OCI-LY3 (cell line): Measurements from ENCODE around the gene CFAP410.

ENCODE experiments used
- CTCF ChIP-seq: fragments of 200-600, 300-600 bp; sonication (generic); IDR thresholded peaks from 2 replicates; pipeline ENCODE4 v1.5.1; 2014; ENCODE audit warnings: antibody characterized with exemption, low read length, low read depth
- EZH2phosphoT487 ChIP-seq: fragments of 200-600 bp; shearing (Covaris generic); IDR thresholded peaks from 2 replicates; pipeline ENCODE4 v1.6.1; 2018; ENCODE audit warnings: antibody characterized with exemption, mixed run types, low read depth

DNA sequence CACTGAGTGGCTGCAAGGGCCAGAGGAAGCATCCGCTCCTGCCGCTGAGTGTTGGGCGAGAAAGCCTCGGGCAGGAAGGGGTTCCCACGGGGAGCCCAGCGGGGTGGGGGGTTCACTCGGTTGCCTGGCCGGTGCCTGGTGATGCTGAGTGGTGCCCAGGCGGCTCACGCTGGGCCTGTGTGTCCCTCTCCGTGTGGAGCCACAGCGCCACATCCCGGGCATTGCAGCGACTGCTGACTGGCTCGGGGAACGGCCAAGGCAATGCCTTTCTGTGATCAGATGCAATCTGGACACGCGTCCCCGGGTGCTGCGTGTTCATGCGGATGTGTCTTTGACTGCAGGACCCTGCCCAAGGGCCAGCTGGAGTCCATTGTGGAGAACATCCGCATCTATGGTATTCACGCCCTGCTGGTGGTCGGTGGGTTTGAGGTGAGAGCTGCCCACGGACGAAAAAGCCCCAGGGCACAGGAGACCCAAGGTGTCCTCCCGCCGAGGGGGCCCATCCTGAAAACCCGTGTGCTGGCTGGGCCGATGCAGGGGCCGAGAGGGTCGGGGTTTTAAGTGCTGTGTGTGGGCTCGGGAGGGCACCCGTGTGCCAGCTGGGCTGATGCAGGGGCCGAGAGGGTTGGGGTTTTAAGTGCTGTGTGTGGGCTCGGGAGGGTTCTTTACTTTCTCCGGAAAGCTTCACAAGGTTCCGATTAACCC lies 16.4 kb downstream of the CFAP410 start:
- TF ChIP-seq EZH2phosphoT487 (no peak), CTCF (no peak)
